ENCODE data around the gene FEZF1. TPM values are rescaled to one million over a fixed set of nuclear protein-coding genes. Genes with fewer than 3 reads are reported as not detected.
A peak's percentile ranks its signal among the peaks of the same experiment; 100 is the strongest.

The FEZF1 gene
- total RNA-seq, 1 donor from 2014 or later = 12.7 TPM

DNA sequence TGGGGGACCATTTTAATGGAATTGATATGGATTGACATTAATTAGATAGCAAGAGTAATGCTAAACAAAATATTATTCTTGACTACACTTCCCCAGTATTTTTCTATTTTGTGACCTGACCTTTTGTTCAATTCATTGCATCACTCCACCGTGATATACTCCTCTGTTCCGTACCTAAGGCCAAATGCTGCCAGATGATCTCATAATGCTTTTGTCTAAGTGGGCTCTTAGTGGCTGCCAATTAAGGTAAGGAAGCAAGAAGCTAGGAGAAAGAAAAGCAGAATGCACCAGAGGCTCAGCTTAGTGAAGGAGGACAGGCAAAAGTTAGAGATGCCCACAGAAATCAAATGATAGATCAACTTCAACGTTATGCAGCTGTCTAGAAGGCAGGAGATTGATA, 36.4 kb downstream of the FEZF1 start:
- peaks cover 3% of the 10 kb centered on the region for H3K36me3 Mint-ChIP-seq (ENCODE audit: unreplicated experiment)
- peak overlapping the region; percentile 13 for H3K4me3 Mint-ChIP-seq (ENCODE audit: unreplicated experiment)

GRCh38 chr7:122262246-122262645, 42.3 kb downstream of the FEZF1 start:
- TF ChIP-seq, protein P1, sequence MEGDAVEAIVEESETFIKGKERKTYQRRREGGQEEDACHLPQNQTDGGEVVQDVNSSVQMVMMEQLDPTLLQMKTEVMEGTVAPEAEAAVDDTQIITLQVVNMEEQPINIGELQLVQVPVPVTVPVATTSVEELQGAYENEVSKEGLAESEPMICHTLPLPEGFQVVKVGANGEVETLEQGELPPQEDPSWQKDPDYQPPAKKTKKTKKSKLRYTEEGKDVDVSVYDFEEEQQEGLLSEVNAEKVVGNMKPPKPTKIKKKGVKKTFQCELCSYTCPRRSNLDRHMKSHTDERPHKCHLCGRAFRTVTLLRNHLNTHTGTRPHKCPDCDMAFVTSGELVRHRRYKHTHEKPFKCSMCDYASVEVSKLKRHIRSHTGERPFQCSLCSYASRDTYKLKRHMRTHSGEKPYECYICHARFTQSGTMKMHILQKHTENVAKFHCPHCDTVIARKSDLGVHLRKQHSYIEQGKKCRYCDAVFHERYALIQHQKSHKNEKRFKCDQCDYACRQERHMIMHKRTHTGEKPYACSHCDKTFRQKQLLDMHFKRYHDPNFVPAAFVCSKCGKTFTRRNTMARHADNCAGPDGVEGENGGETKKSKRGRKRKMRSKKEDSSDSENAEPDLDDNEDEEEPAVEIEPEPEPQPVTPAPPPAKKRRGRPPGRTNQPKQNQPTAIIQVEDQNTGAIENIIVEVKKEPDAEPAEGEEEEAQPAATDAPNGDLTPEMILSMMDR (IDR thresholded peaks at IDR 0.05; ENCODE audit: partially characterized antibody, unreplicated experiment) = no peak
- H3K27ac Mint-ChIP-seq (ENCODE audit: unreplicated experiment) = peak overlapping the region; percentile 97
- peaks cover 3% of the 10 kb centered on the region for H3K36me3 Mint-ChIP-seq (ENCODE audit: unreplicated experiment)
- H3K4me1 Mint-ChIP-seq (ENCODE audit: low read depth, unreplicated experiment) = peaks cover 23% of the 10 kb centered on the region
- peak overlapping the region; percentile 6 for H3K4me3 Mint-ChIP-seq (ENCODE audit: unreplicated experiment)
- H3K9me3 Mint-ChIP-seq (ENCODE audit: unreplicated experiment) = peaks cover 4% of the 10 kb centered on the region
- peak; percentile 49 for DNase-seq
- peaks cover 4% of the 10 kb centered on the region for H3K27me3 Mint-ChIP-seq (ENCODE audit: unreplicated experiment)

More for the DNA sequence above, 36.4 kb downstream of the FEZF1 start:
- TF ChIP-seq, protein P1 (IDR thresholded peaks at IDR 0.05; ENCODE audit: partially characterized antibody, unreplicated experiment) = no peak
- DNase-seq = no peak
- peak overlapping the region; percentile 82 for H3K27ac Mint-ChIP-seq (ENCODE audit: unreplicated experiment)
- H3K4me1 Mint-ChIP-seq (ENCODE audit: low read depth, unreplicated experiment) = peaks cover 11% of the 10 kb centered on the region
- H3K27me3 Mint-ChIP-seq (ENCODE audit: unreplicated experiment) = no peaks in the 10 kb centered on the region
- peaks cover 2% of the 10 kb centered on the region for H3K9me3 Mint-ChIP-seq (ENCODE audit: unreplicated experiment)

DNA sequence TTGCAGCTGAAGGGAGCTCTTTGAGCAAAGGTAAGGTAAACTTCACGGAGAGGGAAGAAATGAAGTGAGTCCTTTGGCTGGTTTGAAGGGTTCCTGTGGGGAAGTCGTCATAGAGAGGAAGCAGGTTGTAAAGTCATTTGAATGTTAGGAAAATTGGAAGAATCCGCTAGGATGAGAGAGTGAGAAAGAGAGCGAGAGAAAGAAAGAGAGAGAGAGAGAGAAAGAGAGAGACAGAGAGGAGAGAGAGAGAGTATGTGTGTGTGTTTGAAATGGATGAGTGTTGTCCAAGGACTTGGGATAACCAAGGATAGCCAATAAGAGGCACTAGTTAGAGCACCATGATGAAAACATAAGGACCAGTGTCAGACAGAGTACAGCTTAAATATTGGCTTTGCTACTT, 43.1 kb downstream of the FEZF1 start:
- Mint-ChIP-seq H3K27ac (ENCODE audit: unreplicated experiment) (peak overlapping the region; percentile 56), H3K9me3 (ENCODE audit: unreplicated experiment) (peaks cover 4% of the 10 kb centered on the region), H3K36me3 (ENCODE audit: unreplicated experiment) (peaks cover 3% of the 10 kb centered on the region), H3K4me3 (ENCODE audit: unreplicated experiment) (peak overlapping the region; percentile 0), H3K27me3 (ENCODE audit: unreplicated experiment) (peaks cover 4% of the 10 kb centered on the region), H3K4me1 (ENCODE audit: low read depth, unreplicated experiment) (peaks cover 26% of the 10 kb centered on the region)
- no peak for DNase-seq
- TF ChIP-seq, protein P1 (IDR thresholded peaks at IDR 0.05; ENCODE audit: partially characterized antibody, unreplicated experiment) = no peak

DNA sequence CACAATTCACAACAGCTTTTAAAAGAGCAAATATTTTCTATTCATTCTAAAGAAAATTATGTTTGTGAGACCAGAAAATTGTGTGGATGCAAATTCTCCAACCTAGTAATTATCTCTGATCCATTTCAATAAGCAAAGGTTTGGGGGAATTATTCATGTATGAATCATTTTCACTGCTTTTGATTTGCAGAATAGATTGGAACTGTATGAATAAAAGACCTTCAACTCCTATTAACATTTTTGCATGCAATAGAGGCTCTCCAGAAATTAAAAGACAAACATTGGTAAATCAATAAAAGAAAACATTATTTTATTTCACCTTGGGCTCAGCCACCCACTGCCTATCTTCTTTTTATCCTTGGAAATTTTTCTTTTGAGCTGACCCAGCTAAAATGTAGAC, 43.5 kb downstream of the FEZF1 start:
- H3K36me3 Mint-ChIP-seq (ENCODE audit: unreplicated experiment) = peaks cover 3% of the 10 kb centered on the region
- peak overlapping the region; percentile 56 for H3K27ac Mint-ChIP-seq (ENCODE audit: unreplicated experiment)
- peaks cover 27% of the 10 kb centered on the region for H3K4me1 Mint-ChIP-seq (ENCODE audit: low read depth, unreplicated experiment)
- peaks cover 4% of the 10 kb centered on the region for H3K9me3 Mint-ChIP-seq (ENCODE audit: unreplicated experiment)
- H3K27me3 Mint-ChIP-seq (ENCODE audit: unreplicated experiment) = peaks cover 4% of the 10 kb centered on the region
- TF ChIP-seq, protein P1 (IDR thresholded peaks at IDR 0.05; ENCODE audit: partially characterized antibody, unreplicated experiment) = no peak
- H3K4me3 Mint-ChIP-seq (ENCODE audit: unreplicated experiment) = no peak overlapping the region
- DNase-seq = no peak

GRCh38 chr7:122260336-122260735, 44.2 kb downstream of the FEZF1 start:
- Mint-ChIP-seq H3K4me3 (ENCODE audit: unreplicated experiment) (no peak overlapping the region), H3K27me3 (ENCODE audit: unreplicated experiment) (peaks cover 4% of the 10 kb centered on the region)

More at GRCh38 chr7:122260336-122260735, 44.2 kb downstream of the FEZF1 start:
- Mint-ChIP-seq H3K9me3 (ENCODE audit: unreplicated experiment) (peaks cover 4% of the 10 kb centered on the region), H3K27ac (ENCODE audit: unreplicated experiment) (peak overlapping the region; percentile 72), H3K4me1 (ENCODE audit: low read depth, unreplicated experiment) (peaks cover 34% of the 10 kb centered on the region), H3K36me3 (ENCODE audit: unreplicated experiment) (peaks cover 3% of the 10 kb centered on the region)
- TF ChIP-seq, protein P1 (IDR thresholded peaks at IDR 0.05; ENCODE audit: partially characterized antibody, unreplicated experiment) = no peak
- no peak for DNase-seq

Data from glutamatergic neuron (in vitro differentiated cells).